IMR-90 (cell line): ENCODE data around the gene RBM42.

ENCODE experiments used
- BHLHE40 ChIP-seq: fragments of 150-350 bp; IDR thresholded peaks from 2 replicates; pipeline ENCODE4 v1.6.1; 2016; ENCODE audit warnings: mild to moderate bottlenecking, low read depth, low read length
- CEBPB ChIP-seq: IDR thresholded peaks from 2 replicates; pipeline ENCODE4 v1.6.1; 2012; ENCODE audit warnings: low read depth, low read length, improper control_type of control experiment
- CTCF ChIP-seq: conservative IDR thresholded peaks from 2 replicates; pipeline ENCODE4 v1.5.1; 2012; ENCODE audit warnings: mild to moderate bottlenecking, low read depth, low read length, improper control_type of control experiment
- MAFK ChIP-seq: IDR thresholded peaks from 2 replicates; pipeline ENCODE4 v1.6.1; 2012; ENCODE audit warnings: low read depth, low read length, improper control_type of control experiment
- MAZ ChIP-seq: IDR thresholded peaks from 2 replicates; pipeline ENCODE4 v1.6.1; 2012; ENCODE audit warnings: low read depth, mild to moderate bottlenecking, low read length, improper control_type of control experiment, moderate library complexity, borderline replicate concordance
- NFE2L2 ChIP-seq: fragments of 150-350 bp; IDR thresholded peaks from 2 replicates; pipeline ENCODE4 v1.6.1; 2016; ENCODE audit warnings: low read depth, mild to moderate bottlenecking, low read length
- POLR2A ChIP-seq: IDR thresholded peaks from 2 replicates; pipeline ENCODE4 v1.6.1; 2012; ENCODE audit warnings: mild to moderate bottlenecking, low read depth, low read length
- RAD21 ChIP-seq: IDR thresholded peaks from 2 replicates; pipeline ENCODE4 v1.6.1; 2012; ENCODE audit warnings: low read length, improper control_type of control experiment
- RFX5 ChIP-seq: IDR thresholded peaks from 2 replicates; pipeline ENCODE4 v1.8.0; 2012; ENCODE audit warnings: low read depth, mild to moderate bottlenecking, low read length, moderate library complexity
- USF2 ChIP-seq: fragments of 150-350 bp; IDR thresholded peaks from 2 replicates; pipeline ENCODE4 v1.6.1; 2017; ENCODE audit warnings: mild to moderate bottlenecking, antibody characterized with exemption, low read length, low read depth

GRCh38 chr19:35613574-35613973 lies 15.3 kb upstream of the RBM42 start:
- no peak for TF ChIP-seq CTCF
- no peak for TF ChIP-seq MAFK
- no peak for TF ChIP-seq POLR2A
- TF ChIP-seq MAZ, result no peak
- no peak for TF ChIP-seq RFX5
- TF ChIP-seq NFE2L2, result no peak
- TF ChIP-seq CEBPB, result no peak
- no peak for TF ChIP-seq RAD21
- no peak for TF ChIP-seq USF2
- no peak for TF ChIP-seq BHLHE40
